ENCODE results near the gene WDR74.
"Not testable (repeated sequence)": the region's sequence is repeated elsewhere in the genome, so short reads cannot be mapped to it uniquely, and the experiment has no call there.

Gene WDR74

DNA sequence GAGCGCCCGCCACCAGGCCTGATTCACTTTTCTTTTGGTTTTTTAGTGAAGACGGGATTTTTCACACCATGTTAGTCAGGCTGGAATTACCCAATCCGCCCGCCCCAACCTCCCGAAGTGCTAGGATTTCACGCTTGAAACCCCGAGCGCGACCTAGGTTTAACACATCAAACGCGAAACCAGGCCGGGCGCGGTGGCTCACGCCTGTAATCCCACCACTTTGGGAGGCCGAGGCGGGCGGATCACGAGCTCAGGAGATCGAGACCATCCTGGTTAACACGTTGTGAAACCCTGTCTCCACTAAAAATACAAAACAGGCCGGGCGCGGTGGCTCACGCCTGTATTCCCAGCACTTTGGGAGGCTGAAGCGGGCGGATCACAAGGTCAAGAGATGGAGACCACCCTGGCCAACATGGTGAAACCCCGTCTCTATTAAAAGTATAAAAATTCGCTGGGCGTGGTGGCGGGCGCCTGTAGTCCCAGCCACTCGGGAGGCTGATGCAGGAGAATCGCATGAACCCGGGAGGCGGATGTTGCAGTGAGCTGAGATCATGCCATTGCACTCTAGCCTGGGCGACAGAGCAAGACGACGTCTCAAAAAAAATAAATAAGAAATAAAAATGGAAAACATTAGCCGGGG lies 1.5 kb upstream of the WDR74 start:
- H3K27me3 ChIP-seq (ENCODE audit: control insufficient read depth in 1 of 2, insufficient read depth in 2 of 2, low read length in 2 of 2); H3K9me3 ChIP-seq (ENCODE audit: control insufficient read depth in 1 of 2, low read length in 2 of 2): not testable (repeated sequence)
- peaks cover 13 to 23% of the 10 kb centered on the region in 2 donors for H3K4me1 ChIP-seq (ENCODE audit: control insufficient read depth in 1 of 2, insufficient read depth in 2 of 2, low read length in 2 of 2)
- H3K4me3 ChIP-seq (ENCODE audit: low read depth in 1 of 2, low read length in 2 of 2): peak overlapping the region; percentile 97 to 99
- peak overlapping the region; percentile 89 to 92 for H3K9ac ChIP-seq (ENCODE audit: low read depth in 1 of 2, low read length in 2 of 2)
- peak overlapping the region; percentile 94 for H3K27ac ChIP-seq (ENCODE audit: low read depth, low read length)
- H3K36me3 ChIP-seq (ENCODE audit: control insufficient read depth in 1 of 2, insufficient read depth in 2 of 2, low read length in 2 of 2): peaks cover 0 to 15% of the 10 kb centered on the region in 2 donors

DNA sequence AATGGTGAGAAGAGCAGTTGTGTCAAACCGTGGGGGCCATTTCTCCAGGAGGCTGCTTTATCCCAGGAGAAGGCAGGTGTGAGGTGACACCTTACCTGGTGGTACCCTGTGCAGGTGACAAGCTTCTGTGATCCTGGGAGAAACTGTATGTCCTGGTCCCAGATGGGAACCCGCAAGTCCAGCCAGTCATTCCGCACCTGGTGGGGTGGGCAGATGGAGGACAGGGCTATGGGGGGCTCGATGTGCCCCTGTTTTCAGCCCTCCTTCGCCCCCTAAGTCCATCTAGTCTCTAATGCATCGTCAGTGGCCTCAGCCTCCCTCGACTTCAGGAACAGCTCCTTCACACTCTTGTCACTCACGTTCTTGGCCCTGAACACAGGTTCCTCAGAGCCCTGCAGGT lies 4.1 kb downstream of the WDR74 start:
- H3K9ac ChIP-seq (ENCODE audit: low read depth in 1 of 2, low read length in 2 of 2): no peak overlapping the region
- peaks cover 6 to 37% of the 10 kb centered on the region in 2 donors for H3K36me3 ChIP-seq (ENCODE audit: control insufficient read depth in 1 of 2, insufficient read depth in 2 of 2, low read length in 2 of 2)
- peaks cover 17 to 37% of the 10 kb centered on the region in 2 donors for H3K4me1 ChIP-seq (ENCODE audit: control insufficient read depth in 1 of 2, insufficient read depth in 2 of 2, low read length in 2 of 2)
- H3K27ac ChIP-seq (ENCODE audit: low read depth, low read length): no peak overlapping the region
- no peaks in the 10 kb centered on the region for H3K9me3 ChIP-seq (ENCODE audit: control insufficient read depth in 1 of 2, low read length in 2 of 2)
- H3K4me3 ChIP-seq (ENCODE audit: low read depth in 1 of 2, low read length in 2 of 2): no peak overlapping the region
- no peaks in the 10 kb centered on the region for H3K27me3 ChIP-seq (ENCODE audit: control insufficient read depth in 1 of 2, insufficient read depth in 2 of 2, low read length in 2 of 2)

- H3K36me3 ChIP-seq (ENCODE audit: control insufficient read depth in 1 of 2, insufficient read depth in 2 of 2, low read length in 2 of 2): peaks cover 9 to 43% of the 10 kb centered on the region in 2 donors
Observed at GRCh38 chr11:62832336-62833234, 6.8 kb downstream of the WDR74 start, which contains the start of gene TEX54. TEX54 (minus strand) TSS chr11:62832841.

GRCh38 chr11:62831520-62832335 lies 7.7 kb downstream of the WDR74 start, which contains the start of gene STX5:
STX5 (minus strand) TSS chr11:62832051; CDS start chr11:62831243, 808 bp downstream.
- Histone ChIP-seq H3K27me3 (ENCODE audit: control insufficient read depth in 1 of 2, insufficient read depth in 2 of 2, low read length in 2 of 2) (no peaks in the 10 kb centered on the region), H3K9me3 (ENCODE audit: control insufficient read depth in 1 of 2, low read length in 2 of 2) (no peaks in the 10 kb centered on the region), H3K36me3 (ENCODE audit: control insufficient read depth in 1 of 2, insufficient read depth in 2 of 2, low read length in 2 of 2) (peaks cover 18 to 46% of the 10 kb centered on the region in 2 donors), H3K4me3 (ENCODE audit: low read depth in 1 of 2, low read length in 2 of 2) (peak within 1 kb of the TSS; percentile 84 to 93), H3K4me1 (ENCODE audit: control insufficient read depth in 1 of 2, insufficient read depth in 2 of 2, low read length in 2 of 2) (peaks cover 15 to 34% of the 10 kb centered on the region in 2 donors), H3K9ac (ENCODE audit: low read depth in 1 of 2, low read length in 2 of 2) (peak within 1 kb of the TSS; percentile 89 to 94), H3K27ac (ENCODE audit: low read depth, low read length) (peak within 1 kb of the TSS; percentile 97)

More at GRCh38 chr11:62832336-62833234, 6.8 kb downstream of the WDR74 start, which contains the start of gene TEX54:
- peak within 1 kb of the TSS; percentile 89 to 94 for H3K9ac ChIP-seq (ENCODE audit: low read depth in 1 of 2, low read length in 2 of 2)
- no peaks in the 10 kb centered on the region for H3K9me3 ChIP-seq (ENCODE audit: control insufficient read depth in 1 of 2, low read length in 2 of 2)
- H3K27me3 ChIP-seq (ENCODE audit: control insufficient read depth in 1 of 2, insufficient read depth in 2 of 2, low read length in 2 of 2): no peaks in the 10 kb centered on the region
- peaks cover 15 to 34% of the 10 kb centered on the region in 2 donors for H3K4me1 ChIP-seq (ENCODE audit: control insufficient read depth in 1 of 2, insufficient read depth in 2 of 2, low read length in 2 of 2)
- H3K4me3 ChIP-seq (ENCODE audit: low read depth in 1 of 2, low read length in 2 of 2): peak within 1 kb of the TSS; percentile 84 to 93
- peak within 1 kb of the TSS; percentile 97 for H3K27ac ChIP-seq (ENCODE audit: low read depth, low read length)

- H3K4me1 ChIP-seq (ENCODE audit: control insufficient read depth in 1 of 2, insufficient read depth in 2 of 2, low read length in 2 of 2): peaks cover 15 to 34% of the 10 kb centered on the region in 2 donors
- peak overlapping the region; percentile 59 to 94 for H3K9ac ChIP-seq (ENCODE audit: low read depth in 1 of 2, low read length in 2 of 2)
- H3K4me3 ChIP-seq (ENCODE audit: low read depth in 1 of 2, low read length in 2 of 2): peak overlapping the region; percentile 84 to 93
- peak overlapping the region; percentile 97 for H3K27ac ChIP-seq (ENCODE audit: low read depth, low read length)
- H3K27me3 ChIP-seq (ENCODE audit: control insufficient read depth in 1 of 2, insufficient read depth in 2 of 2, low read length in 2 of 2): no peaks in the 10 kb centered on the region
- H3K9me3 ChIP-seq (ENCODE audit: control insufficient read depth in 1 of 2, low read length in 2 of 2): no peaks in the 10 kb centered on the region
- peaks cover 18 to 43% of the 10 kb centered on the region in 2 donors for H3K36me3 ChIP-seq (ENCODE audit: control insufficient read depth in 1 of 2, insufficient read depth in 2 of 2, low read length in 2 of 2)
Observed at GRCh38 chr11:62830904-62831519, 8.4 kb downstream of the WDR74 start.

- H3K9me3 ChIP-seq (ENCODE audit: control insufficient read depth in 1 of 2, low read length in 2 of 2); H3K27me3 ChIP-seq (ENCODE audit: control insufficient read depth in 1 of 2, insufficient read depth in 2 of 2, low read length in 2 of 2); H3K9ac ChIP-seq (ENCODE audit: low read depth in 1 of 2, low read length in 2 of 2); H3K4me3 ChIP-seq (ENCODE audit: low read depth in 1 of 2, low read length in 2 of 2); H3K27ac ChIP-seq (ENCODE audit: low read depth, low read length): not testable (repeated sequence)
- Histone ChIP-seq H3K36me3 (ENCODE audit: control insufficient read depth in 1 of 2, insufficient read depth in 2 of 2, low read length in 2 of 2) (peaks cover 39 to 49% of the 10 kb centered on the region in 2 donors), H3K4me1 (ENCODE audit: control insufficient read depth in 1 of 2, insufficient read depth in 2 of 2, low read length in 2 of 2) (peaks cover 15 to 24% of the 10 kb centered on the region in 2 donors)
Observed at GRCh38 chr11:62828130-62828529, 11.3 kb downstream of the WDR74 start.

DNA sequence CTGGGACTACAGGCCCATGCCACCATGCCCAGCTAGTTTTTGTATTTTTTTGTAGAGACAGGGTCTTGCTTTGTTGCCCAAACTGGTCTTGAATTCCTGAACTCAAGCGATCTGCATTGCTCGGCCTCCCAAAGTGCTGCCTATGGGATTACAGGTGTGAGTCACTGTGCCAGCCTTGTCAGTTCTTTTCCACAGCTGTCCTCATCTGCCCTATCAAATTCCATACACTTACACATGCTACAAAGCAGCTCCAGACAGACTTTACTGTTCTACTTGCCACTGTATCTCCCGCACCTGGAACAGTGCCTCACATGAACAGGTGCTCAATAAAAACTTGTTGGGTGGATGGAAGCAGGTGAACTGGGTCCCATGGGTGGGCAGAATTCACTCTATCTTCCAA lies 15.7 kb downstream of the WDR74 start:
- Histone ChIP-seq H3K27me3 (ENCODE audit: control insufficient read depth in 1 of 2, insufficient read depth in 2 of 2, low read length in 2 of 2) (no peaks in the 10 kb centered on the region), H3K4me1 (ENCODE audit: control insufficient read depth in 1 of 2, insufficient read depth in 2 of 2, low read length in 2 of 2) (no peaks in the 10 kb centered on the region), H3K9me3 (ENCODE audit: control insufficient read depth in 1 of 2, low read length in 2 of 2) (no peaks in the 10 kb centered on the region), H3K27ac (ENCODE audit: low read depth, low read length) (no peak overlapping the region), H3K9ac (ENCODE audit: low read depth in 1 of 2, low read length in 2 of 2) (no peak overlapping the region), H3K36me3 (ENCODE audit: control insufficient read depth in 1 of 2, insufficient read depth in 2 of 2, low read length in 2 of 2) (peaks cover 44 to 82% of the 10 kb centered on the region in 2 donors), H3K4me3 (ENCODE audit: low read depth in 1 of 2, low read length in 2 of 2) (no peak overlapping the region)

- Histone ChIP-seq H3K36me3 (ENCODE audit: control insufficient read depth in 1 of 2, insufficient read depth in 2 of 2, low read length in 2 of 2) (peaks cover 0 to 42% of the 10 kb centered on the region in 2 donors), H3K9ac (ENCODE audit: low read depth in 1 of 2, low read length in 2 of 2) (no peak overlapping the region), H3K27ac (ENCODE audit: low read depth, low read length) (no peak overlapping the region), H3K4me1 (ENCODE audit: control insufficient read depth in 1 of 2, insufficient read depth in 2 of 2, low read length in 2 of 2) (no peaks in the 10 kb centered on the region), H3K4me3 (ENCODE audit: low read depth in 1 of 2, low read length in 2 of 2) (no peak overlapping the region), H3K27me3 (ENCODE audit: control insufficient read depth in 1 of 2, insufficient read depth in 2 of 2, low read length in 2 of 2) (no peaks in the 10 kb centered on the region), H3K9me3 (ENCODE audit: control insufficient read depth in 1 of 2, low read length in 2 of 2) (no peaks in the 10 kb centered on the region)
Observed at GRCh38 chr11:62817129-62817528, 22.3 kb downstream of the WDR74 start.

GRCh38 chr11:62816557-62816956 lies 22.8 kb downstream of the WDR74 start:
- Histone ChIP-seq H3K4me3 (ENCODE audit: low read depth in 1 of 2, low read length in 2 of 2) (no peak overlapping the region), H3K9me3 (ENCODE audit: control insufficient read depth in 1 of 2, low read length in 2 of 2) (no peaks in the 10 kb centered on the region), H3K36me3 (ENCODE audit: control insufficient read depth in 1 of 2, insufficient read depth in 2 of 2, low read length in 2 of 2) (peaks cover 0 to 37% of the 10 kb centered on the region in 2 donors), H3K9ac (ENCODE audit: low read depth in 1 of 2, low read length in 2 of 2) (no peak overlapping the region), H3K27me3 (ENCODE audit: control insufficient read depth in 1 of 2, insufficient read depth in 2 of 2, low read length in 2 of 2) (no peaks in the 10 kb centered on the region), H3K27ac (ENCODE audit: low read depth, low read length) (no peak overlapping the region), H3K4me1 (ENCODE audit: control insufficient read depth in 1 of 2, insufficient read depth in 2 of 2, low read length in 2 of 2) (no peaks in the 10 kb centered on the region)

All from duodenal mucosa (tissue), 2 donors.